Esophagus squamous epithelium (tissue), 4 donors: Measurements from ENCODE around the gene PLCXD3.

Experiments used
- CTCF ChIP-seq, 6 experiments: fragments of 450-650 bp in 4 of 6; fragments of 200-600 bp in 2 of 6; sonication (generic) in 2 of 6; IDR thresholded peaks; one replicate each; pipeline ENCODE4 v1.5.1; 2016 to 2019; ENCODE audit warnings: antibody characterized with exemption in 6 of 6, mild to moderate bottlenecking in 4 of 6, moderate library complexity in 4 of 6
- POLR2A ChIP-seq, 4 donors: fragments of 450-650 bp; IDR thresholded peaks; one replicate each; pipeline ENCODE4 v1.6.1; 2017; ENCODE audit warnings: antibody characterized with exemption in 4 of 4, mild to moderate bottlenecking in 4 of 4, moderate library complexity in 3 of 4

DNA sequence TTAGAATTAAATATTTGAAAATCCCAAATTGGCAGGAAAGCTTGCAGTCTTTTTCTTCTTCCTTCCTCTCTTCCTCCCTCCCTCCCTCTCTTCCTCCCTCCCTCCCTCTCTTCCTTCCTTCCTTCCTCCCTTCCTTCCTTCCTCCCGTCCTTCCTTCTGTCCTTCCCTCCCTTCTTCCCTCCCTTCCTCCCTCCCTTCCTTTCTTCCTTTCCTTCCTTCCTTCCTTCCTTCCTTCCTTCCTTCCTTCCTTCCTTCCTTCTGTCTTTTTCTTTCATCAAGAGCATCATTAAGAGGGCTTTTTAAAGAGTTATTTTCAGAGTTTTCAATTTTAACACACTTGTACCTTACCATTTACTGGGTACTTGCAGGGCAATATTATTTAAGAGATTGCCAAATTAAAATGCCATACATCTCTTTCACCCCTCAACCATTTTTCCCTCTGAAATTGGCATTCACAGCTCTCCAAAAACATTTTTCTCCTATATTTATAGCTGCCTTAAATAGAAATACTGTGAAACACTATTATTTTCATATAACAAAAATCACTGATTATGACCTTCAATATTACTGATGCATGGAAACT is 197.8 kb downstream of the PLCXD3 start:
- TF ChIP-seq CTCF (IDR thresholded peaks at IDR 0.05) (no peak), POLR2A (IDR thresholded peaks at IDR 0.05) (no peak)
